NK-92 treated with Interleukin-12 subunit alpha and Interleukin-12 subunit beta, amount 100 ng/mL, for 24 hours (cell line): ENCODE results near the gene HOXB6.

ENCODE experiments used
- DNase-seq: peaks from one replicate; lab custom pipeline; 2025; lab: John Stamatoyannopoulos, UW

The HOXB6 gene

GRCh38 chr17:48552466-48553189 is 52.2 kb downstream of the HOXB6 start:
- no peak for DNase-seq

GRCh38 chr17:48551596-48552465 is 53.0 kb downstream of the HOXB6 start:
- no peak for DNase-seq

- no peak for DNase-seq
Measured at GRCh38 chr17:48551214-48551555, 53.6 kb downstream of the HOXB6 start.

- DNase-seq: no peak
Measured at GRCh38 chr17:48550502-48551213, 54.1 kb downstream of the HOXB6 start.

- DNase-seq: no peak
Measured at GRCh38 chr17:48549914-48550501, 54.8 kb downstream of the HOXB6 start.

- DNase-seq: no peak
Measured at GRCh38 chr17:48549281-48549630, 55.5 kb downstream of the HOXB6 start.

- no peak for DNase-seq
Measured at GRCh38 chr17:48548523-48549280, 56.1 kb downstream of the HOXB6 start.

- no peak for DNase-seq
Measured at GRCh38 chr17:48547808-48548522, 56.8 kb downstream of the HOXB6 start.

- DNase-seq: no peak
Measured at GRCh38 chr17:48546924-48547807, 57.6 kb downstream of the HOXB6 start.

- no peak for DNase-seq
Measured at GRCh38 chr17:48546137-48546923, 58.5 kb downstream of the HOXB6 start.
